Neuron (in vitro differentiated cells): Measurements from ENCODE around the gene BRAT1.
"Not testable (repeated sequence)": the region's sequence is repeated elsewhere in the genome, so short reads cannot be mapped to it uniquely, and the experiment has no call there.

Experiments
- H2AFZ ChIP-seq: one replicate; pipeline ENCODE4 v1.6.1; 2013; ENCODE audit warnings: low read depth, mild to moderate bottlenecking, inconsistent platforms, low read length, moderate library complexity
- H3K27me3 ChIP-seq: one replicate; pipeline ENCODE4 v1.6.1; 2013; ENCODE audit warnings: low read length; ENCODE audit not compliant: insufficient read depth
- H3K36me3 ChIP-seq: one replicate; pipeline ENCODE4 v1.6.1; 2013; ENCODE audit warnings: low read length; ENCODE audit not compliant: insufficient read depth
- H3K4me1 ChIP-seq: one replicate; pipeline ENCODE4 v1.6.1; 2013; ENCODE audit warnings: low read length; ENCODE audit not compliant: insufficient read depth
- H3K4me3 ChIP-seq: 2 replicates; pipeline ENCODE4 v1.5.1; 2013; ENCODE audit warnings: mild to moderate bottlenecking, low read length, moderate library complexity
- H3K9me3 ChIP-seq: one replicate; pipeline ENCODE4 v1.6.1; 2013; ENCODE audit warnings: low read length

BRAT1 gene

GRCh38 chr7:2593036-2593727 lies 37.9 kb upstream of the BRAT1 start:
- H3K9me3 ChIP-seq = no peaks in the 10 kb centered on the region
- no peaks in the 10 kb centered on the region for H3K27me3 ChIP-seq
- H3K4me3 ChIP-seq = no peak overlapping the region
- no peaks in the 10 kb centered on the region for H3K4me1 ChIP-seq
- peaks cover 67% of the 10 kb centered on the region for H3K36me3 ChIP-seq
- H2AFZ ChIP-seq = no peak overlapping the region

- H3K4me3 ChIP-seq = no peak overlapping the region
- peaks cover 66% of the 10 kb centered on the region for H3K36me3 ChIP-seq
- H3K27me3 ChIP-seq = no peaks in the 10 kb centered on the region
- no peaks in the 10 kb centered on the region for H3K9me3 ChIP-seq
- H2AFZ ChIP-seq = no peak overlapping the region
- no peaks in the 10 kb centered on the region for H3K4me1 ChIP-seq
These were observed 37.1 kb upstream of the BRAT1 start for GRCh38 chr7:2592375-2592865.

GRCh38 chr7:2589941-2590340 lies 34.6 kb upstream of the BRAT1 start:
- not testable (repeated sequence) for H2AFZ ChIP-seq, H3K9me3 ChIP-seq, H3K4me1 ChIP-seq, H3K27me3 ChIP-seq, H3K4me3 ChIP-seq
- peaks cover 66% of the 10 kb centered on the region for H3K36me3 ChIP-seq

GRCh38 chr7:2589341-2589740 lies 34.0 kb upstream of the BRAT1 start:
- peaks cover 67% of the 10 kb centered on the region for H3K36me3 ChIP-seq
- H3K27me3 ChIP-seq = no peaks in the 10 kb centered on the region
- no peaks in the 10 kb centered on the region for H3K9me3 ChIP-seq
- H3K4me3 ChIP-seq = no peak overlapping the region
- H3K4me1 ChIP-seq = no peaks in the 10 kb centered on the region
- no peak overlapping the region for H2AFZ ChIP-seq

GRCh38 chr7:2587778-2588177 lies 32.5 kb upstream of the BRAT1 start:
- Histone ChIP-seq H3K9me3 (no peaks in the 10 kb centered on the region), H3K4me1 (no peaks in the 10 kb centered on the region), H3K27me3 (no peaks in the 10 kb centered on the region), H2AFZ (no peak overlapping the region), H3K4me3 (no peak overlapping the region), H3K36me3 (peaks cover 60% of the 10 kb centered on the region)

GRCh38 chr7:2587134-2587533 lies 31.8 kb upstream of the BRAT1 start:
- no peak overlapping the region for H2AFZ ChIP-seq
- no peaks in the 10 kb centered on the region for H3K4me1 ChIP-seq
- H3K27me3 ChIP-seq = no peaks in the 10 kb centered on the region
- H3K36me3 ChIP-seq = peaks cover 54% of the 10 kb centered on the region
- no peaks in the 10 kb centered on the region for H3K9me3 ChIP-seq
- H3K4me3 ChIP-seq = no peak overlapping the region

GRCh38 chr7:2586326-2587020 lies 31.1 kb upstream of the BRAT1 start:
- H3K9me3 ChIP-seq = no peaks in the 10 kb centered on the region
- H3K27me3 ChIP-seq = no peaks in the 10 kb centered on the region
- H3K4me1 ChIP-seq = no peaks in the 10 kb centered on the region
- H3K36me3 ChIP-seq = peaks cover 51% of the 10 kb centered on the region
- no peak overlapping the region for H3K4me3 ChIP-seq
- no peak overlapping the region for H2AFZ ChIP-seq

- no peaks in the 10 kb centered on the region for H3K27me3 ChIP-seq
- H2AFZ ChIP-seq = no peak overlapping the region
- peaks cover 41% of the 10 kb centered on the region for H3K36me3 ChIP-seq
- no peaks in the 10 kb centered on the region for H3K4me1 ChIP-seq
- no peaks in the 10 kb centered on the region for H3K9me3 ChIP-seq
- H3K4me3 ChIP-seq = no peak overlapping the region
These were observed 30.1 kb upstream of the BRAT1 start for GRCh38 chr7:2585446-2585845.

- H2AFZ ChIP-seq = no peak overlapping the region
- H3K4me1 ChIP-seq = no peaks in the 10 kb centered on the region
- H3K4me3 ChIP-seq = no peak overlapping the region
- H3K9me3 ChIP-seq = no peaks in the 10 kb centered on the region
- H3K27me3 ChIP-seq = no peaks in the 10 kb centered on the region
- H3K36me3 ChIP-seq = peaks cover 36% of the 10 kb centered on the region
These were observed 28.7 kb upstream of the BRAT1 start for GRCh38 chr7:2583798-2584580.

GRCh38 chr7:2582006-2582735 lies 26.8 kb upstream of the BRAT1 start:
- Histone ChIP-seq H3K9me3 (no peaks in the 10 kb centered on the region), H3K27me3 (no peaks in the 10 kb centered on the region), H2AFZ (no peak overlapping the region), H3K36me3 (peaks cover 38% of the 10 kb centered on the region), H3K4me3 (no peak overlapping the region), H3K4me1 (no peaks in the 10 kb centered on the region)

- H3K9me3 ChIP-seq = no peaks in the 10 kb centered on the region
These were observed 25.3 kb upstream of the BRAT1 start for GRCh38 chr7:2580636-2581035.

GRCh38 chr7:2577914-2578680 lies 22.8 kb upstream of the BRAT1 start:
- Histone ChIP-seq H2AFZ (no peak overlapping the region), H3K4me1 (no peaks in the 10 kb centered on the region), H3K36me3 (peaks cover 28% of the 10 kb centered on the region), H3K9me3 (no peaks in the 10 kb centered on the region), H3K27me3 (no peaks in the 10 kb centered on the region), H3K4me3 (no peak overlapping the region)

More at GRCh38 chr7:2580636-2581035, 25.3 kb upstream of the BRAT1 start:
- no peaks in the 10 kb centered on the region for H3K27me3 ChIP-seq
- no peak overlapping the region for H3K4me3 ChIP-seq
- H2AFZ ChIP-seq = no peak overlapping the region
- H3K4me1 ChIP-seq = no peaks in the 10 kb centered on the region
- peaks cover 27% of the 10 kb centered on the region for H3K36me3 ChIP-seq
